Mucosa of rectum (tissue), 2 donors: Measurements from ENCODE around the gene RUNX1.

ENCODE experiments used
- H3K27ac ChIP-seq, 2 donors: one replicate each; pipeline ENCODE4 v1.7.0; 2013; ENCODE audit warnings: inconsistent platforms in 2 of 2, low read depth in 2 of 2, low read length in 2 of 2
- H3K27me3 ChIP-seq, 2 donors: one replicate each; pipeline ENCODE4 v1.7.0; 2013; ENCODE audit warnings: low read length in 2 of 2; ENCODE audit not compliant: control insufficient read depth in 2 of 2, insufficient read depth in 2 of 2
- H3K36me3 ChIP-seq, 2 donors: one replicate each; pipeline ENCODE4 v1.7.0; 2013; ENCODE audit warnings: low read length in 2 of 2; ENCODE audit not compliant: control insufficient read depth in 2 of 2, insufficient read depth in 2 of 2
- H3K4me1 ChIP-seq, 2 donors: one replicate each; pipeline ENCODE4 v1.7.0; 2013; ENCODE audit warnings: low read length in 2 of 2, mild to moderate bottlenecking in 1 of 2; ENCODE audit not compliant: control insufficient read depth in 2 of 2, insufficient read depth in 2 of 2
- H3K4me3 ChIP-seq, 2 donors: one replicate each; pipeline ENCODE4 v1.7.0; 2013; ENCODE audit warnings: low read length in 2 of 2
- H3K9ac ChIP-seq, 2 donors: one replicate each; pipeline ENCODE4 v1.7.0; 2013; ENCODE audit warnings: low read length in 2 of 2, low read depth in 1 of 2, mild to moderate bottlenecking in 1 of 2
- H3K9me3 ChIP-seq, 2 donors: one replicate each; pipeline ENCODE4 v1.7.0; 2013; ENCODE audit warnings: low read length in 2 of 2; ENCODE audit not compliant: control insufficient read depth in 2 of 2
- donor health status: healthy.
- donor health status: Normal muscosa, but diverticular disease.

Gene RUNX1

DNA sequence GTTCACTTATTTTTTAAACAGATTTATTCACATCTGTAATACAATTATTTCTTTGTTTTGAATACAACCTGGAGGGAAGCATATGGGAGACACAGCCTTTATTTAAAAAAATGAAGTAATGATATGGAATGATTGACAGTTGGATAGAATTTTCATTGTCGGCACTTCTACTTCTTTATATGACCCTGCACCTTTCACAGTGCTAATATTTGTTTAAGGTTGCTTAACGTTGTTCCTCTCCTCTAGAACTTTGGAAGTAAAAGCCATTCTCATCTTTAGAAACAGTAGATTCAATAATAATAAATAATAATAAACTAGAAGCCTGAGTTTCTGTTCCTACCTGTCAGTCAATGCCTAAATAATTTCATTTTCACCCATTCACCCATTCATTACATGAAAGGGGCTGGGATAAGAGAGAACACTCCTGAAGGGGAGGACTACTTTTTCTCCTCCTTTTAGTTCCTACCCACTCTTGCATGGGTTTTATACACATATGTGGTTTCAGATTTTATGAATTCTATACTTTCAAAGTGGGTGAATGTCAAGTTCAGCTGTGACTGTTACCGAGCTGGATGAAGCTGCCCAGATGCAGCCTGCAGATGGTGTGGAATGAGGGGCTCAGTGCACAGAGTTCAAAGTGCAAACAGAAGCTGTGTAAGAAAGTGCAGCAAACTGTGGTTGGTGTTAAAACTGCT lies 9.4 kb downstream of the RUNX1 start:
- Histone ChIP-seq H3K27me3 (no peaks in the 10 kb centered on the region), H3K4me3 (no peak overlapping the region), H3K4me1 (peaks cover 12 to 17% of the 10 kb centered on the region in 2 donors), H3K36me3 (no peaks in the 10 kb centered on the region), H3K9ac (no peak overlapping the region), H3K27ac (no peak overlapping the region), H3K9me3 (no peaks in the 10 kb centered on the region)

DNA sequence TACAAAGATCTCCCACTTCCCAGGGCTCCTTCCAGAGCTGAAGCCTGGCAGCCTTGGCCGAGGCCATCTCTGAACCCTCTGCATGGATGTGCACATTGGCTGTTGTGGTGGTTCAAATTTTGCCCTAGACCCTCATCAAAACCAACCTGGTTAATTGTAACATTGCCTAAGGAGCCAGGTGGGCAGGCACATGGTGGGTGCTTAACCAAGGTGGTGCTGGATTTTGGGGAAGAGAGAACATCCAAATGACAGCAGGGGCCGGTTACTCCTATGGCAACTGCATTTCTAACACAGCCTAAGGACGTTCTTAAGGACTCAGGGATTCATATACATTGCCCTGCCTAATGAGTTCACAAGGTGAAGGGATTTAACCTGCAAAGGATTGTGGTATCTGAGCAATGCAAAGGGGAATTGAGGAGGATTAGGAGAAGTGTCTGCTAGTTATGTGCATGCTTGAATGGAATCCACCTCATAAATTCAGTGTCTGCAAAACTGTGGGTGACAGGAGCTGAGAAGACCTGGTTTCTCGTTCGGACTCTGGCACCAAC lies 10.3 kb downstream of the RUNX1 start:
- Histone ChIP-seq H3K27ac (no peak overlapping the region), H3K36me3 (peaks cover 0 to 2% of the 10 kb centered on the region in 2 donors), H3K4me3 (no peak overlapping the region), H3K4me1 (peaks cover 5 to 9% of the 10 kb centered on the region in 2 donors), H3K9me3 (no peaks in the 10 kb centered on the region), H3K9ac (no peak overlapping the region), H3K27me3 (no peaks in the 10 kb centered on the region)

DNA sequence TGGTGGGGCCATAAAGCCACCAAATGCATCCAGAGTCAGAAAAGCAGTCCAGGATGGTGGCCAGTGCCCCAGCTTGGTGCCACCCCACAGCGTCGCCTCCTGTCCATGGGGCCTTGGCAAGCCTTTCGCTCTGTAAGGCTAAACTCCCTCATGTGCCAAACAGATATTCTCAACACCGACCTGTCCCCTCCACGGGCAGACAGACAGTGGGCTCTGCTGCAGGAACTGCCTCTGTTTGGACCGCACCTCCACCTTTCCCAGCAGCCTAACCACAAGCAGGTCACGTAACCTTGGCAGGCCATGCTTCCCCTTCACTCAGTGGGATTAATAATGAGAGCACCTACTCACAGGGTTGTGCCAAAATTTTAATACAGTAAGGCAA lies 11.7 kb downstream of the RUNX1 start:
- H3K4me1 ChIP-seq, result peaks cover 5% of the 10 kb centered on the region in 2 donors
- no peak overlapping the region for H3K4me3 ChIP-seq
- peaks cover 0 to 2% of the 10 kb centered on the region in 2 donors for H3K36me3 ChIP-seq
- peak overlapping the region in 1 of 2 donors; percentile 1 for H3K27ac ChIP-seq
- H3K9me3 ChIP-seq, result no peaks in the 10 kb centered on the region
- no peak overlapping the region for H3K9ac ChIP-seq
- H3K27me3 ChIP-seq, result no peaks in the 10 kb centered on the region

DNA sequence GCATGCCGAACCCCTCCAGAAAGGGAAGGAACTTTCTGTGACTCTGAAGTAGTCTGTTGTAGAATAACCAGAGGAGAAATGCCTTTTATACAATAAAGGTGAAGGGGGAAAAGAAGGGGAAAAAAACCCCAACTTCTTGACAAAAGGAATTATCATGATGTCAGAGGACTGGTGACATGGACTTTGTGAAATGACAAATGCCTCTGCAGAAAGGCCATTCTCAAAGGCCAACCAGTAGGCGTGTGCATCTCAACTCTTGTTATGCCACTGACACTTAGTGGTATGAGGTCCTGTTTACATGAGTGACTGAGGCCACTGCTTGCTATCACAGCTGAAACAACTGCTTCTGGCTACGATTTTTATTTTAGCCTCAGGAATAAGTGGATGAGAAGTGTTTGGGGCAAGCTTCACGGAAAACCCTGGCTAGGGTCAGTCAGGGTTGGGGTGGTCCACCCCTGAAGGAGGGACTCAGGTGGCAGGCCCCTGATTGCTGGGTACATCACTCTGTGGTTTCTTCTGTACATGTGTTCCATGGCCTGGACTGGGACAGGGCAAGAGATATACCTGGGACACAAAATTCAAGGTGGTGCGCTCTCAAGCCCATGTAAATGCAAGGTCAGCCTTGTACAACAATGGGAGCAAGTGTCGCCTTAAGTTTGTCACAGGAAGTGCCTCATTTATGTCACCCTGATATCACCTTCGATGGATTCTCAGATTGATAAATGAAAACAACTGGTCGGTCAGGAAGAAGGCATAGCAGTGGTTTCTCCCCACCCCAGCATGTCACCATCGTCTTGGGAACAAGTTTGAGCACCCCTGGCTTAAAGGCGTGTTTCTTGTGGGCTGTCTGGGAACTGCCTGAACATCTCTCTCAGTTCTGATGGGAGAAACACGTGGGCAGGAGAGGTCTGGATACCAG lies 12.4 kb downstream of the RUNX1 start:
- no peak overlapping the region for H3K4me3 ChIP-seq
- H3K9me3 ChIP-seq, result no peaks in the 10 kb centered on the region
- H3K27me3 ChIP-seq, result no peaks in the 10 kb centered on the region
- H3K4me1 ChIP-seq, result peaks cover 5% of the 10 kb centered on the region in 2 donors
- H3K9ac ChIP-seq, result no peak overlapping the region
- peak overlapping the region in 1 of 2 donors; percentile 1 for H3K27ac ChIP-seq
- peaks cover 0 to 2% of the 10 kb centered on the region in 2 donors for H3K36me3 ChIP-seq

DNA sequence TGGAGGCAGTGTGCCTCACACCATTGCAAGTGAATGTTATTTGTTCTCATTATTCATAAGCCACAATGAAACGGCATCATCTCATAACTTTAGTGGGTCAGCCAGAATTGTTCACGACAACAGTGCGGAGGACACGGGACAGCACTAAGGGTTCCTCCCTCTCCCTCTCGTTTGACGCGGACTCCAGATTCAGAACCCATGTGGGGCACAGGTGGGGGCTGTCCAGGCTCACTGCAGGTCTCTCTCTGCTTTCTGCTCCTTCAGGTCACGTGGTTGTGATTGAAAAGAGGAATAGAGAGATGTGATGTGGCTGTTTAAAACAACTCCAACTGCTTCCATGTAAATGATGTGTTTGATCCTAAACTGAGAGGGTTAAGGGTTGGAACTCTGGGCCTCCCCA lies 13.5 kb downstream of the RUNX1 start:
- Histone ChIP-seq H3K36me3 (peaks cover 0 to 2% of the 10 kb centered on the region in 2 donors), H3K4me3 (no peak overlapping the region), H3K27ac (no peak overlapping the region), H3K9ac (no peak overlapping the region), H3K27me3 (no peaks in the 10 kb centered on the region), H3K9me3 (no peaks in the 10 kb centered on the region), H3K4me1 (peaks cover 5% of the 10 kb centered on the region in 2 donors)

DNA sequence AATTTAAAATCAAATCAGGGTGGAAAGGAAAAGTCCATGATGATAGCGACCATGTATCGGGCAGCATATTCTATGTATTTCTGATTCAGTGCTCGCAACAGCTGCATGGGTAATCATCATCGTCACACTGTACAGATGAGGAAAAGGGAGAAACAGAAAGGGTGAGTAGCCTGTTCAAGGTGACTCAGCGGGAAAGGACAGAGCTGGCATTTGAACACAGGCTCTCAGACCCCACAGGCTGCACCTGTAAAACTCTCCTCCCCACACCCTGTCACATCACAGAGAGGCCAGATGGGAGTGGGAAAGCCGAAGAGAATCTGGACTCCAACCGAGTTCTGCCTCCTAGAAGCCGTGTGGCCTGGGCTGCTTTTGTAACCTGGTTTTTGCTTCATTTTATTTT lies 14.0 kb downstream of the RUNX1 start:
- Histone ChIP-seq H3K4me1 (peaks cover 5% of the 10 kb centered on the region in 2 donors), H3K4me3 (no peak overlapping the region), H3K27ac (no peak overlapping the region), H3K27me3 (no peaks in the 10 kb centered on the region), H3K9ac (no peak overlapping the region), H3K9me3 (no peaks in the 10 kb centered on the region), H3K36me3 (peaks cover 0 to 2% of the 10 kb centered on the region in 2 donors)

DNA sequence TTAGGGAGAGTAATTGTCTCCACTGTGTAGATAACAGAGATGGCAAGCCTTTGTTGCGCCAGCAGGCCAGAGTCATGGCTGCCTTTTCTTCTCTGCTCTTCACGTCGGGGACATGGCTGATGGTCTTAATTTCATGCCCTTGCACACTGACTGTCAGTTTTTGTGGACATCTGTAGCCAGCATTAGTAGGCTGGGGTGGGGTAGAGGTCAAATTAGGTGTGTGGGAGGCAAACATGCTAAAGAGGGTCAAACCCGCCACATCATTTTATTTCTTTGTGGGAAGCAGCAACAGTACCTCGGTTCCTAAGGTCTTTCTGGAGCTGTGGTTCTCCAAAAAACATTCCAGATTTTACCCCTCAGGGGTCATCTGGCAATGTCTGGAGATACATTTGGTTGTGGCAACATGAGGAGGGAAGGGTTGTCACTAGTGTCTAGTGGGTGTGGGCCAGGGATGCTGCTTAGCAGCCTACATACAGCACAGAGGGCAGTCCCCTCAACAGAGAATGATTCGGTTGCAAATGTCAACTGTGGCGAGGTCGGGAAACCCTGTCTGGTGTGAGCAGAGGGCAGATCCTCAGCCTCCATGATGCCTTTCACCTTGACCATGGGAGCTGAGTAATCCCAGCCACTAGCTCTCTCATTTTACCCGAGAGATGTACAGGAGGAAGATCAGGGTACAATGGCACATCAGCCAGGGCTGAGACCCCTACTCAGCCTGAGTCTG lies 14.7 kb downstream of the RUNX1 start:
- peaks cover 0 to 2% of the 10 kb centered on the region in 2 donors for H3K36me3 ChIP-seq
- H3K27me3 ChIP-seq, result no peaks in the 10 kb centered on the region
- no peak overlapping the region for H3K4me3 ChIP-seq
- no peak overlapping the region for H3K27ac ChIP-seq
- H3K4me1 ChIP-seq, result peaks cover 2 to 3% of the 10 kb centered on the region in 2 donors
- no peaks in the 10 kb centered on the region for H3K9me3 ChIP-seq
- H3K9ac ChIP-seq, result no peak overlapping the region

DNA sequence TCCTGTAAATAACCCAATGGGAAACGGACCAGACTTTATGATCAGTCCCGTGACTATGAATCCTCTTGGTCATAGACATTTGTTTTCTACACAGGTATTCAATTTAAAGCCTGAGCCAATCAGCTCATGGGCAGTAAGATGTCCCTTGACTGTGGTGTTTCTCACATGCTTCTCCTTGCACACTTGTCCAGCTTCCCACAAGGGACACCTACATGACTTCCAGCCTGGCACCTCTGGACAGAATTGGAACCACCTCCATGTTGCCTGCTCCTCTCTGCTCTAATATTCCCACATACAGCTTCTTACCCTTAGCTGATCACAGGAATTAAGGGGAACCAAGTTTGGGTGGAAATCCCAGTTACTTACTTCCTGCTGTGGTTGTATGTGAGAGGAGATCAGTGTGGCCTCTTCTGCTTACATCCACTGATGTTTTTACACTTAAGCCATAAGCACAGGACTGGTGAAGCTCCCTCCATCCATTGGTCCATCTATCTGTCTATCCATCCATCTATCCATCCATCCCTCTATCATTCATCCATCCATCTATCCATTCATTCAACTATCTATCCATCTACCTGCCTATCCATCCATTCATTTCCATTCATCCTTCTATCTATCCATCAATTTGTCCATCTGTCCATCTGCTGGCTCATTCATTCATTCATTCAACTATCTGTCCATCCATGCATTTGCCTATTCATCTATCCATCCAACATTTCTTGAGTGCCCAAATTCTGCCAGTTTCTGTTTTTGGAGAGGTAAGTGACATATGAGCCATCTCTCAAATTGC lies 16.4 kb downstream of the RUNX1 start:
- Histone ChIP-seq H3K27me3 (no peaks in the 10 kb centered on the region), H3K36me3 (peaks cover 0 to 2% of the 10 kb centered on the region in 2 donors), H3K4me3 (no peak overlapping the region), H3K9ac (no peak overlapping the region), H3K4me1 (peaks cover 0 to under 1% of the 10 kb centered on the region in 2 donors), H3K27ac (no peak overlapping the region), H3K9me3 (no peaks in the 10 kb centered on the region)

DNA sequence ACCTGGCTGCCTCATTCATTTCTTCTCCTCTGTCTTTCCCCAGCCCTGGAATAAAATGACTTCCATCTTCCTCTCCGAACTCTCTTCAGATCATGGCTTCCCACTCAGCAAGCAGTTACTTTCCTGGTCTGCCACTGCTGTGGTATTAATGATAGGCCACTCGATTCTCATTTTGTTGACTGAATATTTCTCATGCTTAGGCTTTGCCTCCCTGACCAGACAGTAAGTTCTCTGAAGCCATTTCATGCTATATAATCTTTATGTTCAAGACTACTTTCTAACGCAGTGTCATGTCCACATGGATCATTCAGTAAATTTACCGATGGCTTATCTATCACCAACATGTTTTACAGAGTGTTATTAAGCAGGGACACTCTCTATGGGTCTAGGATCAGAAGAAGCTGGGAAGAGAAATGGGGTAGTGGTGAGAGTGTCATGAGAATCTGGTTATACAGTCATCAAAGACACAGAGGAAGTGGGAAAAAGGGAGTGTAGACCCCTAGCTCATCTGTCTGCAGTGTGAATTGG lies 20.6 kb downstream of the RUNX1 start:
- no peak overlapping the region for H3K4me3 ChIP-seq
- peak overlapping the region in 1 of 2 donors; percentile 9 for H3K27ac ChIP-seq
- no peaks in the 10 kb centered on the region for H3K9me3 ChIP-seq
- no peaks in the 10 kb centered on the region for H3K27me3 ChIP-seq
- peaks cover 0 to 14% of the 10 kb centered on the region in 2 donors for H3K4me1 ChIP-seq
- H3K36me3 ChIP-seq, result no peaks in the 10 kb centered on the region
- H3K9ac ChIP-seq, result no peak overlapping the region
